H9 (cell line): ENCODE data around the gene SLC46A1. TPM values are rescaled to one million over a fixed set of nuclear protein-coding genes. Genes with fewer than 3 reads are reported as not detected.

Experiments
- DNase-seq: peaks from one replicate; pipeline ENCODE4 v3.0.0-alpha.2; 2017
- H2AFZ ChIP-seq: one replicate; pipeline ENCODE4 v1.6.1; 2013; ENCODE audit warnings: mild to moderate bottlenecking, low read length, control low read depth, moderate library complexity
- H2AK5ac ChIP-seq: 2 replicates; pipeline ENCODE4 v1.6.1; 2013; ENCODE audit warnings: low read length, control low read depth, mixed read lengths; ENCODE audit not compliant: insufficient read length
- H2BK120ac ChIP-seq: one replicate; pipeline ENCODE4 v1.6.1; 2013; ENCODE audit warnings: low read depth, mild to moderate bottlenecking, low read length, control low read depth, inconsistent platforms; ENCODE audit not compliant: poor library complexity, severe bottlenecking
- H2BK12ac ChIP-seq: 2 replicates; pipeline ENCODE4 v1.6.1; 2013; ENCODE audit warnings: low read length, control low read depth, mixed read lengths, low read depth; ENCODE audit not compliant: insufficient read length
- H2BK15ac ChIP-seq: 2 replicates; pipeline ENCODE4 v1.6.1; 2013; ENCODE audit warnings: low read depth, low read length, control low read depth
- H2BK20ac ChIP-seq: one replicate; pipeline ENCODE4 v1.6.1; 2013; ENCODE audit warnings: low read depth, mild to moderate bottlenecking, low read length, control low read depth, inconsistent platforms; ENCODE audit not compliant: poor library complexity, severe bottlenecking
- H2BK5ac ChIP-seq: 2 replicates; pipeline ENCODE4 v1.6.1; 2013; ENCODE audit warnings: low read length, control low read depth, mixed read lengths; ENCODE audit not compliant: insufficient read length
- H3K14ac ChIP-seq: 2 replicates; pipeline ENCODE4 v1.6.1; 2013; ENCODE audit warnings: low read length, control low read depth; ENCODE audit not compliant: insufficient read depth
- H3K18ac ChIP-seq: 2 replicates; pipeline ENCODE4 v1.6.1; 2013; ENCODE audit warnings: low read depth, mild to moderate bottlenecking, mixed read lengths, low read length, control low read depth; ENCODE audit not compliant: insufficient read length
- H3K23ac ChIP-seq: 2 replicates; pipeline ENCODE4 v1.6.1; 2013; ENCODE audit warnings: low read length, control low read depth, mixed read lengths, low read depth; ENCODE audit not compliant: insufficient read length
- H3K23me2 ChIP-seq: 2 replicates; pipeline ENCODE4 v1.6.1; 2013; ENCODE audit warnings: low read depth, mild to moderate bottlenecking, mixed read lengths, low read length, control low read depth; ENCODE audit not compliant: insufficient read length, poor library complexity, severe bottlenecking
- H3K27ac ChIP-seq: 2 replicates; pipeline ENCODE4 v1.5.1; 2013; ENCODE audit warnings: low read length, control low read depth, mixed read lengths, low read depth; ENCODE audit not compliant: insufficient read length
- H3K27me3 ChIP-seq: 2 replicates; pipeline ENCODE4 v1.6.1; 2013; ENCODE audit warnings: low read length, control low read depth, inconsistent platforms; ENCODE audit not compliant: insufficient read depth
- H3K4ac ChIP-seq: 2 replicates; pipeline ENCODE4 v1.6.1; 2013; ENCODE audit warnings: low read depth, mild to moderate bottlenecking, control low read depth, inconsistent platforms, low read length, moderate library complexity
- H3K4me1 ChIP-seq: 2 replicates; pipeline ENCODE4 v1.6.1; 2013; ENCODE audit warnings: low read length, control low read depth, inconsistent platforms; ENCODE audit not compliant: insufficient read depth
- H3K4me2 ChIP-seq: 2 replicates; pipeline ENCODE4 v1.6.1; 2013; ENCODE audit warnings: low read length, control low read depth, mixed read lengths; ENCODE audit not compliant: insufficient read length, insufficient read depth
- H3K56ac ChIP-seq: 2 replicates; pipeline ENCODE4 v1.6.1; 2013; ENCODE audit warnings: low read depth, mild to moderate bottlenecking, mixed read lengths, low read length, control low read depth; ENCODE audit not compliant: insufficient read length
- H3K79me1 ChIP-seq: 2 replicates; pipeline ENCODE4 v1.6.1; 2013; ENCODE audit warnings: low read depth, mild to moderate bottlenecking, moderate library complexity, low read length, control low read depth, inconsistent platforms; ENCODE audit not compliant: insufficient read depth, poor library complexity, severe bottlenecking
- H3K79me2 ChIP-seq: 2 replicates; pipeline ENCODE4 v1.6.1; 2013; ENCODE audit warnings: low read length, control low read depth, inconsistent platforms; ENCODE audit not compliant: insufficient read depth
- H3K9ac ChIP-seq: 2 replicates; pipeline ENCODE4 v1.6.1; 2013; ENCODE audit warnings: low read length, control low read depth, mixed read lengths; ENCODE audit not compliant: insufficient read length; ENCODE audit errors: extremely low read depth
- H3K9me3 ChIP-seq: one replicate; pipeline ENCODE4 v1.6.1; 2013; ENCODE audit warnings: low read depth, low read length, inconsistent platforms; ENCODE audit not compliant: control insufficient read depth
- H3T11ph ChIP-seq: one replicate; pipeline ENCODE4 v1.6.1; 2013; ENCODE audit warnings: mild to moderate bottlenecking, low read length, control low read depth, inconsistent platforms
- H4K20me1 ChIP-seq: one replicate; pipeline ENCODE4 v1.6.1; 2013; ENCODE audit not compliant: control insufficient read depth, insufficient read length, insufficient read depth
- H4K5ac ChIP-seq: 2 replicates; pipeline ENCODE4 v1.6.1; 2013; ENCODE audit warnings: low read depth, mild to moderate bottlenecking, mixed read lengths, low read length, control low read depth; ENCODE audit not compliant: insufficient read length
- H4K8ac ChIP-seq: replicated peaks from 2 replicates; pipeline ENCODE4 v1.6.1; 2013; ENCODE audit warnings: low read length, control low read depth, mixed read lengths, low read depth; ENCODE audit not compliant: insufficient read length
- H4K91ac ChIP-seq: 2 replicates; pipeline ENCODE4 v1.6.1; 2013; ENCODE audit warnings: low read depth, mild to moderate bottlenecking, moderate library complexity, mixed read lengths, low read length, control low read depth; ENCODE audit not compliant: insufficient read length
- H3K27ac Mint-ChIP-seq, 3 experiments: 2 replicates in 2 of 3; 3 replicates in 1 of 3; pipeline ENCODE4 v1.8.0; 2020 to 2021; ENCODE audit warnings: mixed read lengths in 3 of 3, mild to moderate bottlenecking in 1 of 3, moderate library complexity in 1 of 3
- H3K27me3 Mint-ChIP-seq: 2 replicates; pipeline ENCODE4 v1.8.0; 2021; ENCODE audit warnings: low read depth, mild to moderate bottlenecking, moderate library complexity, mixed read lengths
- H3K36me3 Mint-ChIP-seq, 3 experiments: 2 replicates in 2 of 3; 3 replicates in 1 of 3; pipeline ENCODE4 v1.8.0; 2020 to 2021; ENCODE audit warnings: low read depth in 3 of 3, mixed read lengths in 3 of 3; ENCODE audit not compliant: insufficient read depth in 1 of 3
- H3K4me1 Mint-ChIP-seq, 2 experiments: 2 replicates each; pipeline ENCODE4 v1.8.0; 2020; ENCODE audit warnings: mixed read lengths in 2 of 2
- H3K4me3 Mint-ChIP-seq, 2 experiments: 2 replicates in 1 of 2; 3 replicates in 1 of 2; pipeline ENCODE4 v1.8.0; 2020 to 2021; ENCODE audit warnings: mild to moderate bottlenecking in 2 of 2, mixed read lengths in 2 of 2, moderate library complexity in 1 of 2
- H3K9me3 Mint-ChIP-seq, 2 experiments: 2 replicates in 1 of 2; 3 replicates in 1 of 2; pipeline ENCODE4 v1.8.0; 2020; ENCODE audit warnings: mild to moderate bottlenecking in 2 of 2, mixed read lengths in 2 of 2, moderate library complexity in 1 of 2
- WGBS: extraction: QIAGEN DNeasy Blood & Tissue Kit; methylation state at CpG from one replicate; pipeline ENCODE4 v1.1.7; 2013; ENCODE audit warnings: missing lambda C conversion rate, low lambda C conversion rate, mixed read lengths; ENCODE audit not compliant: insufficient read length; ENCODE audit errors: extremely low coverage; 5-methylcytosine and 5-hydroxymethylcytosine counted together
- total RNA-seq: library from RNA; stranded (reverse); gene quantifications from 2 replicates; pipeline ENCODE4 v1.2.1, GENCODE V29; 2021
- TF ChIP-seq, protein P1 (sequence below): fragments of 200-600 bp; sonication (generic); conservative IDR thresholded peaks from 3 replicates; pipeline ENCODE4 v1.8.0; 2021; ENCODE audit warnings: antibody characterized with exemption, mild to moderate bottlenecking

Gene SLC46A1
- total RNA-seq, 1 experiment from 2014 or later = 8.7 TPM

GRCh38 chr17:28449859-28450258 lies 43.8 kb upstream of the SLC46A1 start:
- H3K79me1 ChIP-seq = no peaks in the 10 kb centered on the region
- no peak overlapping the region for H2BK15ac ChIP-seq
- WGBS = no CpG with 5 or more reads among the region's 1 CpG
- DNase-seq = no peak
- H3K4me3 Mint-ChIP-seq = no peak overlapping the region
- peaks cover 14% of the 10 kb centered on the region for H3K27me3 Mint-ChIP-seq
- no peak overlapping the region for H2BK20ac ChIP-seq
- no peak overlapping the region for H3K14ac ChIP-seq
- H4K8ac ChIP-seq = no peak overlapping the region
- no peak overlapping the region for H3K23ac ChIP-seq
- H4K5ac ChIP-seq = no peak overlapping the region
- no peak overlapping the region for H3K27ac Mint-ChIP-seq
- no peaks in the 10 kb centered on the region for H3K27me3 ChIP-seq
- H3K4me2 ChIP-seq = no peak overlapping the region
- H3K9me3 Mint-ChIP-seq = peaks cover 0 to 3% of the 10 kb centered on the region in 2 experiments; a peak in 2 of 5 replicates
- H2BK120ac ChIP-seq = no peak overlapping the region
- H3K56ac ChIP-seq = no peak overlapping the region
- no peak overlapping the region for H3K9ac ChIP-seq
- H3K79me2 ChIP-seq = no peaks in the 10 kb centered on the region
- H3K9me3 ChIP-seq = no peaks in the 10 kb centered on the region
- no peak overlapping the region for H3K18ac ChIP-seq
- H3K4ac ChIP-seq = no peak overlapping the region
- H3K23me2 ChIP-seq = no peaks in the 10 kb centered on the region
- H4K91ac ChIP-seq = no peak overlapping the region
- H2AFZ ChIP-seq = no peak overlapping the region
- no peaks in the 10 kb centered on the region for H3K4me1 ChIP-seq
- H4K20me1 ChIP-seq = no peaks in the 10 kb centered on the region
- H3K4me1 Mint-ChIP-seq = peaks cover 0 to 3% of the 10 kb centered on the region in 2 experiments; a peak in 1 of 4 replicates
- H3K36me3 Mint-ChIP-seq = no peaks in the 10 kb centered on the region
- TF ChIP-seq, protein P1, sequence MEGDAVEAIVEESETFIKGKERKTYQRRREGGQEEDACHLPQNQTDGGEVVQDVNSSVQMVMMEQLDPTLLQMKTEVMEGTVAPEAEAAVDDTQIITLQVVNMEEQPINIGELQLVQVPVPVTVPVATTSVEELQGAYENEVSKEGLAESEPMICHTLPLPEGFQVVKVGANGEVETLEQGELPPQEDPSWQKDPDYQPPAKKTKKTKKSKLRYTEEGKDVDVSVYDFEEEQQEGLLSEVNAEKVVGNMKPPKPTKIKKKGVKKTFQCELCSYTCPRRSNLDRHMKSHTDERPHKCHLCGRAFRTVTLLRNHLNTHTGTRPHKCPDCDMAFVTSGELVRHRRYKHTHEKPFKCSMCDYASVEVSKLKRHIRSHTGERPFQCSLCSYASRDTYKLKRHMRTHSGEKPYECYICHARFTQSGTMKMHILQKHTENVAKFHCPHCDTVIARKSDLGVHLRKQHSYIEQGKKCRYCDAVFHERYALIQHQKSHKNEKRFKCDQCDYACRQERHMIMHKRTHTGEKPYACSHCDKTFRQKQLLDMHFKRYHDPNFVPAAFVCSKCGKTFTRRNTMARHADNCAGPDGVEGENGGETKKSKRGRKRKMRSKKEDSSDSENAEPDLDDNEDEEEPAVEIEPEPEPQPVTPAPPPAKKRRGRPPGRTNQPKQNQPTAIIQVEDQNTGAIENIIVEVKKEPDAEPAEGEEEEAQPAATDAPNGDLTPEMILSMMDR = no peak
- no peak overlapping the region for H3T11ph ChIP-seq
- H2BK12ac ChIP-seq = no peak overlapping the region
- no peak overlapping the region for H2AK5ac ChIP-seq
- H2BK5ac ChIP-seq = no peak overlapping the region
- no peak overlapping the region for H3K27ac ChIP-seq
